Measurements from ENCODE around the gene DGKA.

The DGKA gene

DNA sequence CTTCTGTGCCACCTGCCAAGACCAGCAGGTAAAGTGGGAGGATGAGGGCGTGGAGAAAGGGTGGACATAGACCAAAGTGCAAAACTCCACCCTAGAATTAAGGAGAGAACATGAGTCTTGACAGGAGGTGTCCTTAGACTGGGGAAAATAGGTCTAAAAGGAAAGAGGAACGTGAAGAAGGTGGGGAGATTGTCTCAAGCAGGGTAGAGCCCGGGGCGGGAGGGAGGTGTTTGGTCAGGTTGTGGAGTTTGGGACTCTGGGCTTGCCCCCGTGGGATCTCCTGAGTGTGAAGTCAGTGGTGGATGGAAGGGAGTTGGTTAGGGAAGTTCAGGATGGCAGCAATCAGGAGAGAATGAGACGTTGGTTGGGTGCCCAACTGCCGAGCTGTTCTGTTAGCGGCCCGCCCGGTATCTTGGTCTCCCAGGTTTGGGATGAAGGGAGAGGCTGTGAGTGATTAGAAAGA is 386 bp downstream of the DGKA start:
- in situ Hi-C loops (cut with MboI; ENCODE audit: low sequenced_read_pairs) = no loop called here

DNA sequence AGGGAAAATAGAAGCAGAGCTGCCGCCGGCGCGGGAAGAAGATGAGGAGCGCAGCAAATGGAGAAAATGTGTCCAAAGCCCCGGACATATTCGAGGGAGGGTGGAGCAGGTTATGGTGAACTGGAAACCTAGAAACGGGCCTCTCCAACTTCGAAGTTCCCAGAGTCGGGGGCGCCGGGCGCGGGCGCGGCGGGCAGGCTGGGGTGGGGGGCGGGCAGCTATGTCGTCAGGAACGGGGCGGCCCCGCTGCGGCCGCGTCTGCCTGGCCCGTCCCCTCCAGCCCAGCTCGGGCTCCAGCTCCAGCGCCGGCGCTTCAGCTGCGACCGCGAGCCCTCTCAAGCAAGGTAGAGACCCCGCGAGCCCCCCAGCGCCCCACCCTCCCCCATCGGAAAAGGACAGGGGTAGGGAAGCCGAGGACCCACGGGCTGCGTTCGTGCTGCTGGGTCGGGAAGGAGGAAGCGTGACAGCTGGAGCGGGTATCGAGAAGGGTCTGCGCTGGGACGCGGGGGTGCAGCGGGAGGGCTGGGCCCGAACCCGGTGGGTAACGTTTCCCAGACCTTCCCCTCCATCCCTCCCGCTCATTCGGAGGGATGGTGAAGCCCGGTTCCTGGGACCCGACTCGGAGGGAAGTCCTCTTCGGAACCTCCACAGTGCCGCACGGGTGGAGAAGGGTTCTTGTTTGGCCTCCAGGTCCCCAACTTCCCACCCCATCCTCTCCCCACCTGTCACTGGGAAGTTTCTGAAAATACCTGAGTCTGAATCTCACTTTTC is 1.0 kb downstream of the DGKA start:
- in situ Hi-C loops (cut with MboI; ENCODE audit: low sequenced_read_pairs) = no loop called here

DNA sequence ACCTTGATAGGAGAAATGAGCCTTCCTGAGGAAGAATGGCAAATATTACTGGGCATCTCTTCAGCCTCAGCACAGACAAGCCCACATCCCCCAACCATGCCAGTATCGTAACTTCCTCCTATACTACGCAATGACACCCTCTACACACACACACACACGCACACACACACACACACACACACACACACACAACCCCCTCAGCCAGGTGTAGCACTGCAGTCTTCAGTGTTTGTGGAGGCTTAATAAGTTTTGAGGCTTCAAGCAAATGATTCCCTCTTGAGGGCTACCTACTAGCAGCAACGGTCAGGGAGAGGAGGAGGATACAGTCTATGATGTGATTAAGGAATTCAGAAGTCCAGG is 1.6 kb downstream of the DGKA start:
- in situ Hi-C loops (cut with MboI; ENCODE audit: low sequenced_read_pairs) = no loop called here

DNA sequence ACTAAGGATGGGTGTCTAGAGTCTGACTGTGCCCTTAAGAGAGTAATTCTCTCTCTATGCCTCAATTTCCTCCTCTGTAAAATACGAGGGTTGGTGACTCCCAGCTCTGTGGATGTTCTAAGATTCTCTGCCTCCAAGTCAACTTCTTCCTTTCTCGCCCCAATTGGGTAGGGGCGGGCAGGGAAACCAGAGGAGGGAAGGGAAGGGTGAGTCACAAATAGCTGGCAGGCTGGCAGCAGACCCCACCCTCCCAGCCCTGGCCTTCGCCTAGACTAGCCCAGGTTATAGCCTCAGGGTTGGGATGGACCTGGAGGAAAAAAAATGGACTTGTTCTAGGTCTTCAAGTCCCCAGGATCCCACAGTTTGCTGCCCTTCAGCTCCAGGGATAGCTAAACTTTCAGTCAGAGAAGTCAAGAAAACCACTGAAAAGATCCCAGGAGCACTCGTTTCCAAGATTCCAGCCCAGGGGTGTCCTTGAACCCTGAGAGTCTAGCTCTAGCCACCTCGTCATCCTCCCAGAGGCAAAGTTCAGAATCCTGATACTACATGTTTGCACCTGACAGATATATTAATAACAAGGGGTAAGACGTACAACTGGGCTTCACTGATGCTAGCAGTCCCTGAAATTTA is 2.3 kb downstream of the DGKA start:
- in situ Hi-C loops (cut with MboI; ENCODE audit: low sequenced_read_pairs) = no loop called here

DNA sequence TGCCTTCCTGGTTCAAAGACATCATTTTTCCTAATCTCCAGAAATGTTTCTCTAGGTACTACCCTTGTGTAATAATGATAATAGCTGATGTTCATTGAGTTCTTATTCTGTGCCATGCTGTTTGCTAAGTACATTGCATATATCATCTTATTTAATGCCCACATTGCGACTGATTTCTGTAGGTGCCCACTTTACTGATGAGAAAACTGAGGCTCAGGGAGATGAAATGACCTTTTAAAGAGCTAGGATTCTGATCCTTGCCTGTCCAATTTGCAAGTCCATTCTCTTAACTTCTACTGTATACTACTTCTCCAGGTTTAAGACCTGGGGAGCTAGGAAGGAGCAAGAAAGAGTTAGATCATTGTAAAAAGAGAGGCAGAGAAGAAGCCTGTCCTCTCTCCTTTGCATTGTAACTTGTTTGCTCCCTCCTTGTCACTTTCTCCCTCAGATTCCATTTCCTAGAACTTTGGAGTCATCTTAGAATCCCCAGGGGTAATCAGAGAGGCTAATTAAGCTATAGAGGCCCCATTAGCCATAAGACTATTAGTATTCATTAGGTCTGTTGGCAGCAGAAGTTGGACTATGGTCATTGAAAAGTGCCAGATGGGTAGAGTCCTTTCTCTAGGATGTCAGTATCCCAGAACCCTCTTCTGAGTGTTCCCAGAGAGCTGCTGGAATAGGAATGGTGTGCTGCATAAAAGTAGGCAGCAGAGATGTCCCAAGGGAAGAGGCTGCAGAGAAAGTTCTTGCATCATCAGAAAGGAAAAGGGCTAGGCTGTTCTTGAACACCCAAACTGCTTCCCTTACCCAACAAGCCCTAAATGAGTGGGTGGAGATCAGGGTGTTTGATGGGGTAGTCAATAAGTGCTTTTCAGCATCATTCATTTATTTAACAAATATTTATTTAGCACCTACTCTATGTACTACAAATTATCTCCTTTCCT is 3.1 kb downstream of the DGKA start:
- in situ Hi-C loops (cut with MboI; ENCODE audit: low sequenced_read_pairs) = no loop called here

DNA sequence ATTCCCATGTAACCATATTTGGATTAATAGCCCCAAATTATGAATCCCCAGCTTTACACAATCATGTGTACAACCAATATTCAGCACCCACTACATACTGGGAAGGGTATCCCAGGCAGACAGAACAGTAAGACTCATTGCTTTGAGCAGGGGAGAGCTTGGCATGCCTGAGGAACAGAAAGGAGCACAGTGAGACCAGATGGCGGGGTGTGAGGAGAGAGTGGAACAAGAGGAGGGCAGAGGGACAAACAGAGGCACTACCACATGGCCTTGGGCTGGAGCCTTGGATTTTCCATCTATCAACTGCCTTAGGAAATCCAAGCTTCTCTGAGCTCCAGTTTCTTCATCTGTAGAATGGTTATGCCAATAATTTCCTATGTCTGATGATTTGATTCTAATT is 3.8 kb downstream of the DGKA start:
- in situ Hi-C loops (cut with MboI; ENCODE audit: low sequenced_read_pairs) = no loop called here

DNA sequence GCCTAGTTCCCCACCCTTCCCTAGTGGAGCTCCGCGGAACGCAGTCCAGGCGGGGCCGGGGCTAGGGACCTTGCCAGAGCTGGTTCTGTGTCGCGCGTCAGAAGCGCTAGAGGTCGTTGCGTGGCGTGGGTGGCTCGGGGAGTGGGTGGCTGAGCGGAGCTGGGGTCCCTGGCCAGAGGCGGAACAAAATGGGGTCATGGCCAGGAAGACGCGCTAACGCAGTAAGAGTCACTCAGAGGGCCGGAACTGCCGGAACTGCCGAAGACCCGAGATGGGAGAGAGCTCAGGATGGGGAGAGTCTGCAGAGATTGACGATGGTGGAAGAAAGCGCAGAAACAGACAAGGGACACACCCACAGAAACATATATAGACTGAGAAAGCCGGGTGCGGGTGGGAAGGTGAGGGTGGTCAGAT is 4.8 kb downstream of the DGKA start:
- in situ Hi-C loops (cut with MboI; ENCODE audit: low sequenced_read_pairs) = no loop called here

DNA sequence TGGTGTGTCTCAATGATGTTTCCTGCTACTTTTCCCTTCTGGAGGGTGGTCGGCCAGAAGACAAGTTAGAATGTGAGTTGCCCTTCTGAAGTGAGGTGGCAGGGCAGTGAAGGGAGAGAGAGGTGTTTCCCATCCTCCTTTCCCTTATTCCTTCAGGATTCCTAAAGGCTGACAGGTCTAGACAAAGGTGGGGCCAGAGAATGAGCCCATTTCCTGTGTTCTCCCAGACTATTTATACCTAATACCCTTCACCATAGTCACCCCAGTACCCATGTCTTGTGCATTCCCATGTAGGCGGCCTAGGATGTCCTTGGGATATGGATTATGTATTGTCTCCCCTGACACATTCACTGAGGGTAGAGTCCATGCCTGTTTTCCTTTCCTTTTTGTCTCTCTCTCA is 7.0 kb downstream of the DGKA start:
- in situ Hi-C loops (cut with MboI; ENCODE audit: low sequenced_read_pairs) = no loop called here

DNA sequence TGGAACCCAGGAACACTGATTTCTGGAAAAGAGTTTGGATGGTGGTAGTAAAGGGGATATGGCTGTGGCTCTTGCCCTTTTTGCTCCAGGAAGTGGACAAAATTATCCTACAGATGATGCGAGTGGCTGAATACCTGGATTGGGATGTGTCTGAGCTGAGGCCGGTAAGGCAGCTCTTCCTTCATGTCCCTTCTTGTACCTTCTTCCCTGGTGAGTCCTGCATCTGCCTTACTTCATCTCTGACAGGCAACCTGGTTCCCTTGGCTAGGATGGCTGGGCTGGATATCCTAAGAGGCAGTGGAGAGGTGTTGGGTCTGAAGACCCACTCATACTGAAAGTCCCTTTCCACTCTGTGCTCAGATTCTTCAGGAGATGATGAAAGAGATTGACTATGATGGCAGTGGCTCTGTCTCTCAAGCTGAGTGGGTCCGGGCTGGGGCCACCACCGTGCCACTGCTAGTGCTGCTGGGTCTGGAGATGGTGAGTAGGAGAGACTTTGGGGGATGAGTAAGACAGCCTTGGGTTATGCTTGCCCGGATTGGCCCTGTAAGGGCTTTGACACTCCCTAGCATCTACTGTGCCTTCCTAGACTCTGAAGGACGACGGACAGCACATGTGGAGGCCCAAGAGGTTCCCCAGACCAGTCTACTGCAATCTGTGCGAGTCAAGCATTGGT is 8.0 kb downstream of the DGKA start:
- in situ Hi-C loops (cut with MboI; ENCODE audit: low sequenced_read_pairs) = no loop called here

DNA sequence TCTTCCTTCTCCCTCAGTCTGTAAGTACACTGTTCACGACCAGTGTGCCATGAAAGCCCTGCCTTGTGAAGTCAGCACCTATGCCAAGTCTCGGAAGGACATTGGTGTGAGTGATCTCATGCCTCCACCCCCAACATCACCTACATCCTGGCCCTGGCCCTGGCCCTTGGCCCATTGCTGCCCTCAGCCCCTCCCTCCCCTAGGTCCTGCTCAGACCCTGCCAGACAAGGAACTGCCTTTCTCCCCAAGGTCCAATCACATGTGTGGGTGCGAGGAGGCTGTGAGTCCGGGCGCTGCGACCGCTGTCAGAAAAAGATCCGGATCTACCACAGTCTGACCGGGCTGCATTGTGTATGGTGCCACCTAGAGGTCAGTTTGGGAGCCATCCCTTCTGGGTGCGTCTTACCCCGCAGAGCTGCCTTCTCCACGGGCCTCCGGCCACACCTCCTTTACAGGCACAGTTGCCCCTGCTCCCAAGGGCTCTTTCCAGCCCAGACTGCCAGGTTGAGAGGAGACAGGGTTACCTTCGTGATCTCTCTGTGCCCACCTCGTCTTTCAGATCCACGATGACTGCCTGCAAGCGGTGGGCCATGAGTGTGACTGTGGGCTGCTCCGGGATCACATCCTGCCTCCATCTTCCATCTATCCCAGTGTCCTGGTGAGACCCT is 9.2 kb downstream of the DGKA start:
- in situ Hi-C loops (cut with MboI; ENCODE audit: low sequenced_read_pairs) = no loop called here

DNA sequence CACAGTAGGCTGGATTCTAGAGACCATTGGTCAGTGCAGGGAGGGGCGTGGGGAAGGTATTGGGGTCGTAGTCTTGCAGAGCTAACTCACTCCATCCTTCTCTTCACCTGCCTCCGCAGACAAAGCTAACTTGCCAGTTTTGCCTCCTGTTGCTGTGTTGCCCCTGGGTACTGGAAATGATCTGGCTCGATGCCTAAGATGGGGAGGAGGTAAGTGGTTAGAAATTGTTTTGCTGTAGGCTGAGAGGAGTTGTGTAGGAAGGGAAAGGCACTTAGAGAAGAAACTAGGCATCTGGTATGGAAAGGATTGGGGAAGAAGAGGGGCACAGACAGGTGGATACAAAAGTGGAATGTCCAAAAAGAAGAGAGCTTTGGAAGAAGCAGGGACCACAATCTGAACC is 11.1 kb downstream of the DGKA start:
- in situ Hi-C loops (cut with MboI; ENCODE audit: low sequenced_read_pairs) = no loop called here

DNA sequence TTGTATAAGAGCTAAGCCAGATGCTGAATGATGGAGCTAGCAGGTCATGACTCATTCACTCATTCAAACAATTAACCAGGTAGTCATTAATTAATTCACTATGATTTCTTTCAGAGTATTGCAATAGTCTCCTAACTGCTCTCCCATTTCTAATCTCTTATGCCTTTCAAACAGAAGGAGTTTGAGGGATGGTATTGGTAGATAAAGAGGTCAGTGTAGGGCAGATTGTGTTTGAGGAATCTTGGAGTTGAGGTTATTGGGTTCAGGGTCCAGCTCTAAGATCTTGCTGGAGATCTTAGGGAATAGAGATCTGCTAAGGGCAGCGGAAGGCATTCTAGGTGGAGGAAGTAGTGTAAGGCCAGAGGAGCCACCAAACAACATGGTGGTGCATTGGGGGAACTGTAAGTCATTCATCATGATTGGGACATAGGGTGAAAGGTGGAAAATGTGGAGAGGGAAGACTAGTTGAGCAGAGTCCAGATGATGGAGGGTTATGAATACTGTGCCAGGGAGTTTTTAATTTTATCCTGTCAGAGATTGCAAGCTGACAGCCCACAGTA is 11.7 kb downstream of the DGKA start:
- in situ Hi-C loops (cut with MboI; ENCODE audit: low sequenced_read_pairs) = no loop called here

DNA sequence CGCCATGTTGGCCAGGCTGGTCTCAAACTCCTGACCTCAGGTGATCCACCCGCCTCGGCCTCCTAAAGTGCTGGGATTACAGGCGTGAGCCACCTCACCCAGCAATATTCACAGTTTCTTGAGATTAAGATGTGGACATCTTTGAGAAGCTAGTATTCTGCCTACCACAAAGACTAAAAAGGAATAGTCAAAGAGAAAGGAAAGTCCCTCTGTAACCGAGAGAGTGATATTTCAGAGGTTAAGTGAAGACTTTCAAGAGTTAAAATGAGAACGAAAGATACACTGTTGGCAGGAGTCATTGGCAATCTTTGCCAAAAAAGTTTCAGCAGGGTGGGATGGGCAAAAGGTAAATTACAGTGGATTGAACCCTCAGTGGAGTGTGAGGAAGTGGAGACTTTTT is 15.6 kb downstream of the DGKA start:
- in situ Hi-C loops (cut with MboI; ENCODE audit: low sequenced_read_pairs) = no loop called here

DNA sequence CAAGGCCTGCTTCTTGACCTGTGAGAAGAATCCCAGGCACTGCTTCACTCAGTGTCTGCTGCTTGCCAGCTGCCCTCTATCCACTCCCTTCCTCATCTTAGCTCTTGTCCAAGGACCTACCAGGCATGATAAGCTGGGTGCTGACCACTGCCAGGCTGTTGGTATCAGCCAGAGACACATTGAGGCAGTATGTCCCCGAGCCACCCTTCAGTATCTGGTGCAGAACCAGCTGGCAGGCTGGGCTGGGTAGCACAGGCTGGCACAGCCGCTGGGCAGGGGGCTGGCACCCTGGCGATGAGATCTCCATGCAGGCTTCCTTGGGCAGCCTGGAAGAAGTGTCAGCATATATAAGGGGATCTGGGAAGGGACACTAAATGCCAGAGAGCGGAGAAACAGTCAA is 24.4 kb downstream of the DGKA start:
- in situ Hi-C loops (cut with MboI; ENCODE audit: low sequenced_read_pairs) = no loop called here

DNA sequence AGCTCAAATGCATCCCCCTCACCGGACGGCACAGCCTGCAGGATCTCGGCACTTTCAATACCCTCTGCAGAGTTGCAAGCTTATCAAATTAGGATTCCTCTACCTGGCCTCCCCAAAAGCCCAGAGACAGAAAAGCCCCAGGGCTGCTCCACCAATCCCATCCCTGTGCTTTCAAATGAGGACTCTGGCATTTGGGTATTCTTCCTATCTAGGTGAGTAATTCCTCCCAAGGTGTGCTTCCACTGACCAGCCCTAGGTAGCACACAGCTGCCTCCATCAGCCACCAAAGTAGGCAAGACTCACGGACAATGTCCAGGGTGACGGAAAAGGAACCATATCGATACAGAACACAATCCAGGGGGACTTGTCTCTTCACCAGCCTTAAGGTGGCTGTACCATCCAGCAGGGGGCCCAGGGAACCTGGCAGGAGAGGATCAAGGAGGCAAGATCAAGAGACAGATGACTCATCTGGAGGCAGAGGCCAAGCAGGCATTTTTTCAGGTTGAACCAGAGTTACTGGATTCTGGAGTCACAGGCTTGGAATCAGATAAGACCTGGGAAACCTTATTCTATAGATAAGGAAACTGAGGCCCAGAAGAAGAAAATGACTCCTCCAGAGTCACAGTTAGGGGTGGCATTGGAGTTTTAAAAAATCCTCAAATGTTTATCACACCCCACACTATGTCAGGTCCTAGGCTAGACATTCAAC is 25.0 kb downstream of the DGKA start:
- in situ Hi-C loops (cut with MboI; ENCODE audit: low sequenced_read_pairs) = no loop called here

DNA sequence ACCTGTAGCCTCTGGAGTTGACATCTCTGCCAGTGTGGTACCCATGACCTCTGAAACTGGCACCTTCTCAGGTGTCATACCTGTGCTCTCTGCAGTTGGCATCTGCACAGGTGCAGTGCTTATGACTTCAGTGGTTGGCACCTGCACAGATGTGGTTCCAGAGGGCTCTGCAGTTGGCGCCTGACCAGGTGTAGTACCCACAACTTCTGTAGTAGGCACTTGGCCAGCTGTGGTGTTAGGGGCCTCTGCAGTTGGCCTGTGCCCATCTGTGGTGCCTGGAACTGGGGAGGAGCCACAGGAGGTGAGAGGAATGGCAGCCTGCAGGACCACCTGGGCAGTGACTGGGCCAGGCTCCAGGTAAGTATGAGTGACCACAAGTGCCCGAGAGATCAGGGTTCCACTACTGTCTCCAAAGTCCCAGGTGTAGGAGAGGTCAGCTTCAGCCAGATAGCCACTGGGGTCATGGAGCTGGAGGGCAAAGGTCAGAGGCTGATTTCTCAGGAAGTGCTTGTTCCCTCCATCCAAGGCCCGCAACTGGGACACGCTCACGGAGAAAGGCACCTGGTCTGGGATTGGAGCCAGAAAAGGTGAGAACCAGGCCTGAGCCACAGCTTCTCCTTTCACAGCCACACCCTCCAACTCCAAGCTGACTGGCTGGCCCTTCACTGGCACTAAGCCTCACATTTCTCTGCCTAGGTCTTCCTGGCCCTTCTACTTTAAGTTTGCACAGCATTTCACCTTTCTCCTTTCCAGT is 26.3 kb downstream of the DGKA start:
- in situ Hi-C loops (cut with MboI; ENCODE audit: low sequenced_read_pairs) = no loop called here

DNA sequence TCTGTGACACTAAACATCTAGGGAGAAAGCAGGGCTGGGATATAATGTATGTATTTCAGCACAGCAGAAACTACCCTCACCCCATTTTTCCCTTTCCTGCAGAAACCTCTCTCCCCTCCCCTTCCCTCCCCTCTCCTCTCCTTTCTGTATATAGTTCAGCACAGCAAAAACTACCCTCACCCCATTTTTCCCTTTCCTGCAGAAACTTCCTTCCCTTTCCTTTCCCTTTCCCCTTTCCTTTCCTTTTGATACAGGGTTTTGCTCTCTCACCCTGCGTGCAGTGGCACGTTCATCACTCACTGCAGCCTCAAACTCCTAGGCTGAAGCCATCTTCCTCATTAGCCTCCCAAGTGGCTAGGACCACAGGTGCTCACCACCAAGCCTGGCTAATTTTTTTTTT is 32.8 kb downstream of the DGKA start:
- in situ Hi-C loops (cut with MboI; ENCODE audit: low sequenced_read_pairs) = no loop called here

DNA sequence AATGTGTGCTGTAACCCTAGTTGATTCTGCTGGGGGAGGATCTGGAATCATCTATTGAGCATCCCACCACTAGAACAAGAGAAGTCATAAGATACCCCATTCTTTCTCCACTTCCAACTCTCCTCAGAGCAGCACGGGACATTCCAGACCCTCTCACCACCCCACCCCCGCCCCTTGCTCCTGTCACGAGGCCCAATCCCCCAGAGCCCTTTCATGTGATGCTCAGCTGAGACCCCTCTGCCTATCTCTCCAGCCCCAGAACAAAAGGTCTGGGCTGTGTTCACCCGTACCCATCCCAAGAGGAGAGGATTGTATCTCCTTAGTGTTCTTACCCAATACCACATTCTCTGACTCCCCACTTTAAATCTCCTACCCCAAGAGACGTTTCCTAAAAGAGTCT is 34.3 kb downstream of the DGKA start:
- in situ Hi-C loops (cut with MboI; ENCODE audit: low sequenced_read_pairs) = no loop called here

DNA sequence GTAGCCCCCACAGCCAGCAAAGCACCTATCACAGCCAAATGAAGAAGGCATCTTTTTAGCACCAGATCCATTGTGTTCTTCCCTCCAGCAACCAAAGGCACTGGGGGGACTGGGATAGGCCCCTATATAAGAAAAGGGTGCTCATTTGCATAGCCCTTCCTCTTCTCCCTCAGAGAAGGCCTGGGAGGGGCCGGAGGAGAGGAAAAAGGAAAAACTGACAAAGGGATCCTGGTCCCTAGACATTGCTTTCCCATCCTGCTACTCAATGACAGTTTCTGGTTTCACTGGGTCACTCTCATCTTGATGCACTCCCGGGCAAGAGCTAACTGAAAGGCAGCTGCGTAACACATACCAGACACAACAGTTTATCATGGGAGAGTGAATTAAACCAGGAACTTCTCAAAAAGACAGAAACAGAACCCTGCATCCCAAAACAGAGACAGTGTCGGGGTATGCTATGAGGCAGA is 35.0 kb downstream of the DGKA start, which contains the start of gene PMEL:
TSS of gene PMEL (minus strand) at position 102 of the 467 bp plus-strand sequence. CDS start at position 71, 31 bp downstream.
- in situ Hi-C loops (cut with MboI; ENCODE audit: low sequenced_read_pairs) = no loop called here

Data from HL-60/S4 (cell line).